HUES6 (cell line): ENCODE data around the gene RBFOX2.
"Not testable (repeated sequence)": the region's sequence is repeated elsewhere in the genome, so short reads cannot be mapped to it uniquely, and the experiment has no call there.

Experiments used
- H3K27ac ChIP-seq: 2 replicates; pipeline ENCODE4 v1.7.0; 2013; ENCODE audit warnings: low read depth, mild to moderate bottlenecking, low read length, inconsistent platforms
- H3K27me3 ChIP-seq: 2 replicates; pipeline ENCODE4 v1.6.1; 2013; ENCODE audit warnings: low read length; ENCODE audit not compliant: control insufficient read depth, insufficient read depth
- H3K36me3 ChIP-seq: 2 replicates; pipeline ENCODE4 v1.6.1; 2013; ENCODE audit warnings: low read length; ENCODE audit not compliant: control insufficient read depth, insufficient read depth
- H3K4me1 ChIP-seq: 2 replicates; pipeline ENCODE4 v1.6.1; 2013; ENCODE audit warnings: low read length; ENCODE audit not compliant: control insufficient read depth, insufficient read depth
- H3K4me3 ChIP-seq: 2 replicates; pipeline ENCODE4 v1.5.1; 2013; ENCODE audit warnings: low read depth, low read length
- H3K9ac ChIP-seq: one replicate; pipeline ENCODE4 v1.6.1; 2013; ENCODE audit warnings: mild to moderate bottlenecking, low read length
- H3K9me3 ChIP-seq: 2 replicates; pipeline ENCODE4 v1.6.1; 2013; ENCODE audit warnings: low read depth, low read length; ENCODE audit not compliant: control insufficient read depth, insufficient read depth

The RBFOX2 gene, protein sequence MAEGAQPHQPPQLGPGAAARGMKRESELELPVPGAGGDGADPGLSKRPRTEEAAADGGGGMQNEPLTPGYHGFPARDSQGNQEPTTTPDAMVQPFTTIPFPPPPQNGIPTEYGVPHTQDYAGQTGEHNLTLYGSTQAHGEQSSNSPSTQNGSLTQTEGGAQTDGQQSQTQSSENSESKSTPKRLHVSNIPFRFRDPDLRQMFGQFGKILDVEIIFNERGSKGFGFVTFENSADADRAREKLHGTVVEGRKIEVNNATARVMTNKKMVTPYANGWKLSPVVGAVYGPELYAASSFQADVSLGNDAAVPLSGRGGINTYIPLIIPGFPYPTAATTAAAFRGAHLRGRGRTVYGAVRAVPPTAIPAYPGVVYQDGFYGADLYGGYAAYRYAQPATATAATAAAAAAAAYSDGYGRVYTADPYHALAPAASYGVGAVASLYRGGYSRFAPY

DNA sequence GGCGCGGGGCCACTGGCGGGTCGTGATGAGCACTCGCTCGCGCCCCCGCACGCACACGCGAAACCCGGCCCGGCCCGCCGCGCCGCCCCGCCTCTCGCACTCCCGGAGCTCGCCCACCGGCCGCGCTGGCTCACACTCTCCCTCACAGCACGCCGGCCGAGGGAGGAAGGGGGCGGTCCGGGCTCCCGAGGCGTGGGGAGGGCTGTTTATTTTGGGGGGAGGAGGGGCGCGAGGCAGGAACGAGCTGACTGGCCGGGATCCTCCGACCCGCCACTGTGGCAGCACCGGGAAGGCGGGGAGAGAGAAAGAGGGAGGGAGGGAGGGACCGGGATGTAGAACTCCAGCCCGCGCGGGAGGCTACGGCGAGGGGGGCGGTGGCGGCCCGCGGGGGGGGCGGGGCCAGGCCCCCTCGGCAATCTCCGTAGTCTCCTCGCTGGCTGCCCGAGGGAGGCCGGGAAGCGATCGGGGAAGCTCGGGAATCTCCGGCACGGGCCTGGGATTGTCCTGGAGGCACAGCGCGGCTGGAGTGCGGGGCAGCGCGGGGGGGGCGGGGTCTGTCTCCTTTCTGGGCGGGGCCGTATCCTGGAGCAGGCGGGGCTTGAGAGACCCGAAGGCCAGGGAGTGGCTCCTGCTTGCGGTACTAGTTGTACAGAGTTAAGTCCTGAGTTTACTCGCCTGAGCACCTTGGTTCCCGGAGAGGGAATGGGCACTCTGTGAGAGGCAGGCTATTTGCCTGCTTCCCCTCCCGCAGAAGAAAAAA lies at the start of gene RBFOX2:
TSS of gene RBFOX2 (minus strand) at position 179 of the 760 bp plus-strand sequence. CDS start 399 bp downstream, outside the sequence.
- Histone ChIP-seq H3K27ac (peak within 1 kb of the TSS; percentile 80; the same call in 1 of the 2 replicates), H3K27me3 (no peaks in the 10 kb centered on the region)

DNA sequence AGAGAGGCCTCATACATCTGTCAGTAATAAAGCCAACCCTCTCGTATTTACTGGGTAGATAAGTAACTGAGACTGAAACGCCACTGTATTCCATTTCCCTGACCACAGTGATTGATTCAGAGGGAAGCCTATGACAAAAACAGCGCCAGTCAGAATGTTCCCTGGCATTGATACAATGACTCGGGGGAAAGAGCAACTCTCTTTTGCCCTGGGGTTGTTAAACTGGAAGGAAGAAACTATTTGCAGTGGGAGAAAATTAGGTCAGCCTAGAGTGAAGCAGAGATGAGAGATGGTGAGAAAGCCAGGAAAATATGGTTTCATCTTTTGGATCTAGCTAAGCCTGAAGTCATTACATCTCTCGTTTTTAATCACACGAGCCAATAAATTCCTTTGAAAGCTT lies 48.6 kb upstream of the RBFOX2 start:
- no peaks in the 10 kb centered on the region for H3K27me3 ChIP-seq
- H3K36me3 ChIP-seq: no peaks in the 10 kb centered on the region
- H3K27ac ChIP-seq: no peak overlapping the region
- no peak overlapping the region for H3K4me3 ChIP-seq
- no peaks in the 10 kb centered on the region for H3K9me3 ChIP-seq
- H3K4me1 ChIP-seq: no peaks in the 10 kb centered on the region
- H3K9ac ChIP-seq: no peak overlapping the region

More for the DNA sequence above, at the start of gene RBFOX2:
- Histone ChIP-seq H3K4me1 (peaks cover 17% of the 10 kb centered on the region), H3K9ac (peak within 1 kb of the TSS; percentile 83), H3K9me3 (no peaks in the 10 kb centered on the region), H3K4me3 (peak within 1 kb of the TSS; percentile 92), H3K36me3 (no peaks in the 10 kb centered on the region)

DNA sequence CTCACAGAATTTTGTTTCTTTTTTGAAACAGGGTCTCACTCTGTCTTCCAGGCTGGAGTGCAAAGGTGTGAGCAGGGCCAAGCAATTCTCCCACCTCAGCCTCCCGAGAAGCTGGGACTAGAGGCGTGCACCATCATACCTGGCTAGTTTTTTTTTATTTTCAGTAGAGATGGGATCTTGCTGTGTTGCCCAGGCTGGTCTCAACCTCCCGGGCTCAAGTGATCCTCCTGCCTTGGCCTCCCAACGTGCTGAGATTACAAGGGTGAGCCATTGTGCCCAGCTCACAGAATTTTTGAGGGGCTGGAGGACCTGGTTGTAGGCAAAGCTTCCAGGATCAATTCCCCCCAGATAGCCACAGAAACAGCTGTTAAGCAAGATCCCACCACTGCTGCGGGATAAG lies 47.1 kb upstream of the RBFOX2 start:
- H3K27me3 ChIP-seq: no peaks in the 10 kb centered on the region
- no peaks in the 10 kb centered on the region for H3K36me3 ChIP-seq
- no peak overlapping the region for H3K27ac ChIP-seq
- no peaks in the 10 kb centered on the region for H3K9me3 ChIP-seq
- no peak overlapping the region for H3K9ac ChIP-seq
- H3K4me1 ChIP-seq: no peaks in the 10 kb centered on the region
- no peak overlapping the region for H3K4me3 ChIP-seq

DNA sequence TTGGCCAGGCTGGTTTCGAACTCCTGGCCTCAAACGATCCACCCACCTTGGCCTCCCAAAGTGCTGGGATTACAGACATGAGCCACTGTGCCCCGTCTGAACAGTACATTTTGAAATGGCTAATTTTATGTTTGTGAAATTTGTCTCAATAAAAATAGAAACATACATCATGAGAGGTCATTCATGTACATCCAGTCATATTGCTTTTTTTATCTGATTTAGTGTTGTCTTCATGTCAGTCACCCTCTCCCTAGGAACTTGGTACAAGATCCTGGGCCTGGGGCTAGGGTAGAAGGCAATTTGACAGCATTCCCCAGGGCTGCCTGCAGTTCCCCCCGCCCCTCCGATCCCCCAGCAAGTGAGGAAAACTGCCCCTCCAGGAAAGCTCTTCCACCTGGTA lies 46.6 kb upstream of the RBFOX2 start:
- no peaks in the 10 kb centered on the region for H3K36me3 ChIP-seq
- H3K27ac ChIP-seq: no peak overlapping the region
- no peak overlapping the region for H3K4me3 ChIP-seq
- H3K9ac ChIP-seq: no peak overlapping the region
- no peaks in the 10 kb centered on the region for H3K27me3 ChIP-seq
- no peaks in the 10 kb centered on the region for H3K9me3 ChIP-seq
- no peaks in the 10 kb centered on the region for H3K4me1 ChIP-seq

DNA sequence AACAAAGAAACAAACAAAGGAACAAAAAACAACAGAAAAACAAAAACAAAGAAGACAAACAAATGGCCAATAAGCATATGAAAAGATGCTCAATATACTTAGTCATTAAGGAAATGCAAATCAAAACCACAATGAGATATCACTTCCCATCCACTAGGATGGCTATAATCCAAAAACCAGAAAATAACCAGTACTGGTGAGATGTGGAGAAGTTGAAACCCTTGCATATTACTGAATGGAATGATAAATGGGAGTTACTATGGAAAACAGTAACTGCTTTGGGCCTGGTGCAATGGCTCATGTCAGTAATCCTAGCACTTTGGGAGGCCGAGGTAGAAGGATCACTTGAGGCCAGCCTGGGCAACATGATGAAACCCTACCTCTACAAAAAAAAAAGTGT lies 44.9 kb upstream of the RBFOX2 start:
- Histone ChIP-seq H3K9me3 (no peaks in the 10 kb centered on the region), H3K4me1 (no peaks in the 10 kb centered on the region), H3K9ac (no peak overlapping the region), H3K36me3 (no peaks in the 10 kb centered on the region), H3K4me3 (no peak overlapping the region), H3K27me3 (no peaks in the 10 kb centered on the region), H3K27ac (no peak overlapping the region)

DNA sequence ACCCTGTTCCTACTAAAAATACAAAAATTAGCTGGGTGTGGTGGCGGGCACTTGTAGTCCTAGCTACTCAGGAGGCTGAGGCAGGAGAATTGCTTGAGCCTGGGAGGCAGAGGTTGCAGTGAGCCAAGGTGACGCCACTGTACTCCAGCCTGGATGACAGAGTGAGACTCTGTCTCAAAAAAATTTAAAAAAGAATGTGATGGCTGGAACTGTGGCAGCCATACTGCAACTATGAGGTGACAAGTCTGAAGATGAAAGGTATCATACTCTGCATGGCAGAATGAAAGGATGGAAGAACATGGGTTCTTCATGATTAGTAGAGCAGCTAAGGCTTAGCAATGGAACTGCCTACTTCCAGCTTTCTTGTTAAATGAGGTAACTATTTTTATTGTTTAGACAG lies 42.0 kb upstream of the RBFOX2 start:
- not testable (repeated sequence) for H3K27ac ChIP-seq, H3K9me3 ChIP-seq, H3K4me1 ChIP-seq, H3K36me3 ChIP-seq, H3K9ac ChIP-seq, H3K4me3 ChIP-seq, H3K27me3 ChIP-seq

DNA sequence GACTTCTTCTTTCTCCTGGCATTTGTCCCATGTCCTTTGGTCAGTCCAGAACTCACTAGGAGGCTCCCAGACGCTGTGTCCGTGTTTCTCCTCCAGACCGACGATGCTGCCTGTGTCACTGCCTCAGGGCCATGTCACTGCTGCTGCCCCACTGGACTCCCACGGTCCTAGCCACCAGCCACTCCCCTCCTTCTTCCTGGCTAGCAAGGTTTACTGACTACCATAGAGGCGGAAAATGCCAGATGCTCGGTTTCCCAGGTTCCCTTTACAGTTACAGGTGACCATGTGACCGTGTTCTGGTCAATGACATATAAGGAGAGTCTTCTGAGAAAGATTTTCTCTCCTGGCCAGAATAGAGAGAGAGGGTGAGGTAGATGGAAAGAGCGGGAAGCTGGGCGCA lies 40.7 kb upstream of the RBFOX2 start:
- H3K36me3 ChIP-seq: no peaks in the 10 kb centered on the region
- H3K9ac ChIP-seq: no peak overlapping the region
- H3K27me3 ChIP-seq: no peaks in the 10 kb centered on the region
- peaks cover 7% of the 10 kb centered on the region for H3K4me1 ChIP-seq
- H3K9me3 ChIP-seq: no peaks in the 10 kb centered on the region
- no peak overlapping the region for H3K27ac ChIP-seq
- no peak overlapping the region for H3K4me3 ChIP-seq

DNA sequence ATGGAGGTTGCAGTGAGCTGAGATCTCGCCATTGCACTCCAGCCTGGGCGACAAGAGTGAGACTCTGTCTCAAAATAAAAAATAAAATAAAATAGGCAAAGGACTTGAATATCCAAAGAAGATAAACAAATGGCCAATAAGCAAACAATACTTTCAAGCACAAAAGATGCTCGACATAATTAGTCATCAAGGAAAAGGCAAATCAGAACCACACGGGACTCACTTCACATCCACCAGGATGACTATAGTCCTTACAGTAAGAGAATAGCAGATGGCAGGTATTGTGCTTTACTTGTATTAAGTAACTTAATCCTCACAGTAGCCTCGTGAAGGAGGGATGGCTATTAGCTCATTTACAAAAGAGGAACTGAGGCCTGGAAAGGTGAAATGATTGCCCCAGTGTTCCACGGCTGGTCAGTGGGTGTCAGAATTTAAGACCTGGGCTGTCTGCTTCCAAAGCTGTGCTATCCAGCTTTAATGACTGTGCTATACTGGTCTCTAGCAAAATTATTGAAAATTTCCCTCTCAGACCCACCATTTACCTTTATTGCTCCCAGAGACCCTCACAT lies 40.2 kb upstream of the RBFOX2 start:
- Histone ChIP-seq H3K36me3 (no peaks in the 10 kb centered on the region), H3K9me3 (no peaks in the 10 kb centered on the region), H3K4me1 (peaks cover 7% of the 10 kb centered on the region), H3K27me3 (no peaks in the 10 kb centered on the region), H3K4me3 (no peak overlapping the region), H3K9ac (no peak overlapping the region), H3K27ac (no peak overlapping the region)

DNA sequence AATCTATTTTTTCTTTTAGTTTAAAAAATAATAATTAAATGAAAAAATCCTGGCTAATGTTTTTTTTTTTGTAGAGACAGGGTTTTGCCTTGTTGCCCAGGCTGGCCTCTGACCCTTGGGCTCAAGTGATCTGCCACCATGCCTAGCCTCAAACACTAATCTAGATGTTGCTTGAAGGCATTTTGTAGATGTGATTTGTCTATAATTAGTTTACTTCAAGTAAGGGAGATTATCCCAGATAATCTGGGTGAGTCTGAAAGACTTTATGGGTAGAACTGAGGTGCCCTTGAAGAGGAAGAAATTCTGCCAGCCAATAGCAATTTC lies 38.6 kb upstream of the RBFOX2 start:
- H3K4me3 ChIP-seq: no peak overlapping the region
- no peaks in the 10 kb centered on the region for H3K9me3 ChIP-seq
- H3K27ac ChIP-seq: no peak overlapping the region
- no peaks in the 10 kb centered on the region for H3K27me3 ChIP-seq
- no peak overlapping the region for H3K9ac ChIP-seq
- H3K36me3 ChIP-seq: no peaks in the 10 kb centered on the region
- H3K4me1 ChIP-seq: peaks cover 7% of the 10 kb centered on the region

DNA sequence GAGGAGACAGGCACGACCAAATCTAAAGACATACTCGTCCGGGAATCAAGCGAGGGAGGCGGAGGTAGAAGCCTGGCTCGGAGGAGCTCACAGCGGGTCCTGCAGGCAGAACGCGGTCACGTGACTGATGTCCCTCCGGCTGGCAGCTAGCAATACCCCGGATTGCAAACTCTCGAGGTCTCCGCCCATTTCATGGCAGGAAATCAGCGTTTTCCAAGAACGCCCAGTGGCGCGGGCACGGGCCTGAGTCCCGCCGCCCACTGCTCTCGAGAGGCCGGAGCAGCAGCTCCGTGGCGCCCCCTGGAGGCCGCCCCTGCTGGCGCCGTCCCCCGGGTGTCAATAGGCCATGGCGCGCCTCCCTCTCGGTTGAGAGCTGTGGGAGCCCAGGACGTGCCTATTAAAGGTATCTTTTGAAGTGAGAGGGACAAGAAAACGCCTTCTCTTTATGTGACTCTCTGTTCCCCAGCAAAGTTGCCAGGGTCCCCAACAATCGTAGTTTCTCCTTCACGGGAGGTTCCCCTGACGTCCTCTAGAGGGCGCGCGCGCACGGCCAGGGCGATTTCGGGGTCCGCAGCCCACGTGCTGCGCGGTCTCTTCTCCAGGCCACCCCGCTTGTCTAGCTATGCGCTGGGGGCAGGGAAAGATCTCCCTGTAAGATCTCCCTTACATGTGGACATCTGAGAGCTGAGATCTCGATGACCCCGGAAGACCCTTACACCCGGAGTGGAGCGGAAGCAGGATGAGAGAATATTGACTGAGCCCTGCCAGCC lies 37.3 kb upstream of the RBFOX2 start:
- Histone ChIP-seq H3K27ac (peak overlapping the region; percentile 29; the same call in 1 of the 2 replicates), H3K9me3 (no peaks in the 10 kb centered on the region), H3K36me3 (no peaks in the 10 kb centered on the region), H3K4me3 (peak overlapping the region; percentile 68), H3K4me1 (peaks cover 7% of the 10 kb centered on the region), H3K27me3 (no peaks in the 10 kb centered on the region), H3K9ac (peak overlapping the region; percentile 82)
